Endothelial cell of umbilical vein (primary cell): Measurements from ENCODE around the gene SRCIN1. TPM values are rescaled to one million over a fixed set of nuclear protein-coding genes. Genes with fewer than 3 reads are reported as not detected.
"Not testable (repeated sequence)": the region's sequence is repeated elsewhere in the genome, so short reads cannot be mapped to it uniquely, and the experiment has no call there.

Experiments
- BruUV-seq: library from RNA; stranded (reverse); fragments of 400-500 nt; replicated peaks from 2 replicates; lab custom pipeline; 2021; lab: Mats Ljungman, UMichigan
- CTCF ChIA-PET: fragments of 300-600, 350-600 bp; sonication (Branson Sonifier 250); formaldehyde crosslinking; loops from one replicate; lab custom pipeline; 2021; ENCODE audit warnings: antibody characterized with exemption, inconsistent platforms; lab: Charles Lee
- POLR2A ChIA-PET: fragments of 300-600, 350-600 bp; sonication (Branson Sonifier 250); formaldehyde crosslinking; loops from one replicate; lab custom pipeline; 2021; ENCODE audit warnings: antibody characterized with exemption, inconsistent platforms; lab: Charles Lee
- DNase-seq: peaks from one replicate; pipeline ENCODE4 v3.0.0-alpha.2; 2011; ENCODE audit warnings: low read depth, low spot score
- FAIRE-seq: peaks from 2 replicates; lab custom pipeline; 2011; peaks lifted over from hg19 to GRCh38; lab: Jason Lieb, UNC
- H2AFZ ChIP-seq: 2 replicates; pipeline ENCODE4 v1.6.0; 2012; ENCODE audit warnings: low read depth, low read length, control low read depth, inconsistent platforms
- H3K27ac ChIP-seq: 2 replicates; pipeline ENCODE4 v1.5.1; 2011; ENCODE audit warnings: low read depth, mild to moderate bottlenecking, control low read depth, low read length, moderate library complexity; ENCODE audit not compliant: insufficient read depth
- H3K27me3 ChIP-seq, 2 experiments: 2 replicates each; pipeline versions ENCODE4 v1.6.0 to v1.6.1; 2011; ENCODE audit warnings: low read length in 2 of 2, mixed read lengths in 1 of 2; ENCODE audit not compliant: control insufficient read depth in 2 of 2, insufficient read depth in 2 of 2
- H3K36me3 ChIP-seq, 2 experiments: 2 replicates in 1 of 2; 3 replicates in 1 of 2; pipeline ENCODE4 v1.5.1; 2011; ENCODE audit warnings: low read length in 2 of 2, mild to moderate bottlenecking in 1 of 2, moderate library complexity in 1 of 2; ENCODE audit not compliant: control insufficient read depth in 2 of 2, insufficient read depth in 2 of 2; ENCODE audit errors: extremely low read depth in 1 of 2
- H3K4me1 ChIP-seq: 3 replicates; pipeline ENCODE4 v1.5.1; 2011; ENCODE audit warnings: mild to moderate bottlenecking, low read length; ENCODE audit not compliant: control insufficient read depth, insufficient read depth; ENCODE audit errors: extremely low read depth
- H3K4me2 ChIP-seq: 2 replicates; pipeline ENCODE4 v1.6.1; 2011; ENCODE audit warnings: low read length, control low read depth, mixed read lengths; ENCODE audit not compliant: insufficient read depth
- H3K4me3 ChIP-seq, 3 experiments: fragments of 200-600 bp in 1 of 3; sonication (generic), shearing (Covaris generic) in 1 of 3; replicated peaks in 1 of 3; 2 replicates each; pipeline ENCODE4 v1.5.1; 2011 to 2016; ENCODE audit warnings: control low read depth in 3 of 3, low read length in 3 of 3, mild to moderate bottlenecking in 2 of 3, inconsistent platforms in 1 of 3, low read depth in 1 of 3, moderate library complexity in 1 of 3; ENCODE audit not compliant: insufficient read depth in 1 of 3
- H3K79me2 ChIP-seq: 2 replicates; pipeline ENCODE4 v1.6.0; 2012; ENCODE audit warnings: low read length, inconsistent platforms; ENCODE audit not compliant: control insufficient read depth, insufficient read depth
- H3K9ac ChIP-seq: replicated peaks from 2 replicates; pipeline ENCODE3; 2011; ENCODE audit warnings: low read length, control low read depth; ENCODE audit not compliant: insufficient read depth; ENCODE audit errors: extremely low read depth
- H3K9me1 ChIP-seq: replicated peaks from 3 replicates; pipeline ENCODE4 v1.6.0; 2011; ENCODE audit warnings: mild to moderate bottlenecking, low read length; ENCODE audit not compliant: control insufficient read depth, insufficient read depth; ENCODE audit errors: extremely low read depth
- H3K9me3 ChIP-seq: replicated peaks from 2 replicates; pipeline ENCODE4 v1.5.1; 2012; ENCODE audit warnings: low read length, inconsistent platforms; ENCODE audit not compliant: control insufficient read depth, insufficient read depth
- H4K20me1 ChIP-seq: replicated peaks from 2 replicates; pipeline ENCODE3; 2011; ENCODE audit warnings: mild to moderate bottlenecking, low read length; ENCODE audit not compliant: control insufficient read depth, insufficient read depth; ENCODE audit errors: extremely low read depth
- dilution Hi-C: fragments of 300-500 bp; cut with MboI; formaldehyde crosslinking; loops from one replicate; pipeline ENCODE4 v1.15.0; 2019; ENCODE audit warnings: low sequenced_read_pairs; ENCODE audit not compliant: extremely low pct_ligation_motif_present
- intact Hi-C: fragments of 100-400 bp; cut with micrococcal nuclease; formaldehyde crosslinking; loops from one replicate; pipeline ENCODE4 v1.10.0; 2022
- polyA plus RNA-seq, 4 experiments: library from polyadenylated mRNA; depleted of rRNA in 3 of 4; stranded (reverse) in 3 of 4; unstranded in 1 of 4; fragments of >200 nt; gene quantifications; 2 replicates each; pipeline versions ENCODE4 v1.2.1 to v1.2.3, GENCODE V29; 2011 to 2012; ENCODE audit warnings: missing spikeins in 1 of 4
- total RNA-seq: library from RNA; stranded (reverse); gene quantifications from 2 replicates; pipeline ENCODE4 v1.2.3, GENCODE V29; 2021
- TF ChIP-seq, protein P1 (sequence below), 2 donors: IDR thresholded peaks; 1 replicate in 1 of 2; 2 replicates in 1 of 2; pipeline ENCODE4 v1.5.1; 2011; ENCODE audit warnings: low read length in 2 of 2, mild to moderate bottlenecking in 2 of 2, moderate library complexity in 2 of 2, control low read depth in 1 of 2, inconsistent platforms in 1 of 2, low read depth in 1 of 2; ENCODE audit not compliant: insufficient read depth in 1 of 2; ENCODE audit errors: extremely low read depth in 1 of 2

Gene SRCIN1
- total and polyA plus RNA-seq, 2 donors (not counting 3 experiments of a cell fraction or from before 2014, with no cell fraction given) = 0.15 to 0.35 TPM

DNA sequence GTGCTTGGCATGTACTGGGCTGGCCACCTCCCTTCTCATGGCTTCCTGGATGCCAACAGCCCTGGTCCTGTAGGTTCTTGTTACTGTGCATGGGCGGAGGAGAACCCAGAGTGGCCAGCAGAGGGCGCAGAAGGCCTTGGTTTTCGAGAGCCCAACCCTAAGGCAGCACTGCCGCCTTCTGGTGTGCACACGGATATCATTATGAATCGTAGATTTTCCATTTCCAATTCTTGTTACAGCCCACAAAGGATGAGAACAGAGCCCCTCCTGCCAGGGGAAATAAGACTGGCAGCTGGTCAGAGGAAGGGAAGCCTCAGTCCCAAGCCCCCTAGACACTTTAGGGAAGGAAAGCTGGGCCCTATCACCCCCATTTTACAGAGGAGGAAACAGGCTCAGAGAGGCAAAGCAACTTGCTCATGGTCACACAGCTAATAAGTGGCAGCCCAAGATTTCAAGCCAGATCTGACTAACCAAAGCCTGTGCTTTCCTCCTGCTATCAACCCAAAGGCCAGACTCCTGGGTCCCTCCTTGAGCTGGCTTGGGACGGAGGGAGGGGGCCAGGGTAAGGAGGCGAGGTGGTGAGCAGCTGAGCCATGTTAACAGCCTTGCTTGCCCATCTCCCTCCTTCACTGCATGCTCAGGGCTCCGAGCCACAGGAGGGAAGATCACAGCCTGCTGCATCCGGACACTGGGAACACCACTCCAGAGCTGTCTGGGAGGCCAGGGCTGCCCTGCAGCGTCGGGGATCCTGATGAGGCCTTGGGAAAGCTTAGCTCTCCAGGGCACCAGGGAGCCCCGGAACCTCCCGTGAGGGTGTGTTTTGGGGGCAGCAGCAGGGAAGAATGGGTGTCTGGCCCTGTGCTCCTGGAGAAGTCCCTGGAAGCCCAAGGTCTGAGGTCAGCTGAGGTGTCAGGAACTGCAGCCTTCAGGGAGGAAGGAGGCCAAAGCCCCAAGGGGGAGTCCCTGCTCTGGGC lies 113.4 kb downstream of the SRCIN1 start:
- POLR2A ChIA-PET, H3K4me3 ChIP-seq, dilution Hi-C loops, FAIRE-seq, H4K20me1 ChIP-seq, H3K9me1 ChIP-seq, H3K9ac ChIP-seq, H3K4me2 ChIP-seq, BruUV-seq, H3K27me3 ChIP-seq, H3K79me2 ChIP-seq, H3K9me3 ChIP-seq, H3K27ac ChIP-seq, H2AFZ ChIP-seq, H3K4me1 ChIP-seq: not testable (repeated sequence)
- TF ChIP-seq, protein P1, sequence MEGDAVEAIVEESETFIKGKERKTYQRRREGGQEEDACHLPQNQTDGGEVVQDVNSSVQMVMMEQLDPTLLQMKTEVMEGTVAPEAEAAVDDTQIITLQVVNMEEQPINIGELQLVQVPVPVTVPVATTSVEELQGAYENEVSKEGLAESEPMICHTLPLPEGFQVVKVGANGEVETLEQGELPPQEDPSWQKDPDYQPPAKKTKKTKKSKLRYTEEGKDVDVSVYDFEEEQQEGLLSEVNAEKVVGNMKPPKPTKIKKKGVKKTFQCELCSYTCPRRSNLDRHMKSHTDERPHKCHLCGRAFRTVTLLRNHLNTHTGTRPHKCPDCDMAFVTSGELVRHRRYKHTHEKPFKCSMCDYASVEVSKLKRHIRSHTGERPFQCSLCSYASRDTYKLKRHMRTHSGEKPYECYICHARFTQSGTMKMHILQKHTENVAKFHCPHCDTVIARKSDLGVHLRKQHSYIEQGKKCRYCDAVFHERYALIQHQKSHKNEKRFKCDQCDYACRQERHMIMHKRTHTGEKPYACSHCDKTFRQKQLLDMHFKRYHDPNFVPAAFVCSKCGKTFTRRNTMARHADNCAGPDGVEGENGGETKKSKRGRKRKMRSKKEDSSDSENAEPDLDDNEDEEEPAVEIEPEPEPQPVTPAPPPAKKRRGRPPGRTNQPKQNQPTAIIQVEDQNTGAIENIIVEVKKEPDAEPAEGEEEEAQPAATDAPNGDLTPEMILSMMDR (IDR thresholded peaks at IDR 0.05; ENCODE audit: extremely low read depth in 1 of 2, insufficient read depth in 1 of 2, low read depth in 1 of 2, low read length in 2 of 2) = peak; percentile 68 to 79
- DNase-seq = peak; percentile 86
- CTCF ChIA-PET = interaction anchor here (1.0 to 1.6 kb wide), 3 partner anchors 69 to 175 kb away, joined by 3 to 7 read pairs (median 3); no protein-coding TSS in a partner anchor
- intact Hi-C loops = loop anchor here (1.0 to 5.0 kb wide), 3 partner anchors 70 to 175 kb away; partner anchors contain the start of gene SOCS7
- H3K36me3 ChIP-seq = peaks cover 12 to 47% of the 10 kb centered on the region in 2 experiments

DNA sequence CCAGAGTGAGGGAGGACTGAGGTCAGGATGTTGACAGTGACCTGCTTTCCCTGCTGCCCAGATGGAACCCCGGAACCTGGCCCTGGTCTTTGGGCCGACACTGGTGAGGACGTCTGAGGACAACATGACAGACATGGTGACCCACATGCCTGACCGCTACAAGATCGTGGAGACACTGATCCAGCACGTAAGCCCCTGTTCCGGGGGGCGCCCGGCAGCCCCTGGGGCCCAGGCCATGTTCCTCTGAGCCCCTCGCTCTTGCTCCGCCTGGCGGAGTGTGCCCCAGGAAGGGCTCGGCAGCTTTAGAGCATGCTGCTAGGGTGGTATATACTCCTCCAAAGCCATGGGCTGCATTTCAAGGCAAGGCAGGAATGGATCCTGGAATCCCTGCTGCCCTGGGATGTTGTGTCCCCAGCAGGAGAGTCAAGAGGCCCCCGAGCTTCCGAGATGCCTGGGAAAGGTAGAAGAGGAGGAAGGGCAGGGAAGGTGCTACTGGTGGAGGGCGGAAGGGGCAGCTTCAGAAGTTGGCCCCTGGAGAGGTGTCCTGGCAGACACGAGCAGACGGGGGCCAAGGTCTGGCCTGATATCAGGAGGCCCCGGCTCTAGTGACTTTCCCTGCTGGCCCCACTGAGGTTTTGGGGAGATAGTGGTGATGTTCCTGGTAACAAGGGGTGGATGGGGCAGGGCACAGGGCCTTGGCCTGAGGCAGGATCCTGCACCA lies 114.2 kb downstream of the SRCIN1 start:
- H3K4me1 ChIP-seq, H3K4me2 ChIP-seq, DNase-seq, FAIRE-seq, H3K9ac ChIP-seq, H3K4me3 ChIP-seq, H4K20me1 ChIP-seq, BruUV-seq, H3K79me2 ChIP-seq, H2AFZ ChIP-seq, H3K27me3 ChIP-seq, H3K9me1 ChIP-seq, H3K9me3 ChIP-seq, POLR2A ChIA-PET, dilution Hi-C loops, H3K27ac ChIP-seq: not testable (repeated sequence)
- intact Hi-C loops = loop anchor here (1.0 to 5.0 kb wide), 3 partner anchors 69 to 176 kb away; partner anchors contain the start of gene SOCS7
- CTCF ChIA-PET = interaction anchor here (0.7 kb wide), 1 partner anchor 176 kb away, joined by 4 read pairs; no protein-coding TSS in a partner anchor
- H3K36me3 ChIP-seq = peaks cover 15 to 51% of the 10 kb centered on the region in 2 experiments

DNA sequence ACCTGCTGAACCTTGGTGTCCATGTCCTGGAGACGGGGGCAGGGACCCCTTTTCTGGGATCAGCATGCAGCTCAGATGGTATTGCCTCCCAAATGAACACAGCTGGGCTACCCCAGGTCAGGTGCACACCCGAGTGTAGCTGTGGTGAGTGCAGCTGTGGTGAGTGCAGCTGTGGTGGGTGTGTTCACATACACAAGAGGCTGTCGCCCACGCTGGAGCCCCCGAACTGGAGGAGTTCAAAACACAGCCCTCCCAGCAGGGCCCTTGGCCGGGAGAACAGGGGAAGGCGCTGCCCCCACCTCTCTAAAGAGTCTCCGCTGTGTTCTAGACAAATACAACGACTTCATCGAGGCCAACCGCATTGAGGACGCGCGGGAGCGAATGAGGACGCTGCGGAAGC lies 116.0 kb downstream of the SRCIN1 start:
- intact Hi-C loops = loop anchor here (5.0 kb wide), 1 partner anchor 137 kb away; the partner anchor contains the start of gene SOCS7
- H3K4me3 ChIP-seq, POLR2A ChIA-PET, H3K4me2 ChIP-seq, FAIRE-seq, H3K27ac ChIP-seq, DNase-seq, H3K4me1 ChIP-seq, CTCF ChIA-PET, H3K9me3 ChIP-seq, H4K20me1 ChIP-seq, dilution Hi-C loops, H3K27me3 ChIP-seq, BruUV-seq, H3K9ac ChIP-seq, H3K9me1 ChIP-seq, H2AFZ ChIP-seq: not testable (repeated sequence)
- Histone ChIP-seq H3K36me3 (peaks cover 16 to 52% of the 10 kb centered on the region in 2 experiments), H3K79me2 (peaks cover 12% of the 10 kb centered on the region)
